ENCODE data around the gene KCNJ10.
A peak's percentile ranks its signal among the peaks of the same experiment; 100 is the strongest.
"Not testable (repeated sequence)": the region's sequence is repeated elsewhere in the genome, so short reads cannot be mapped to it uniquely, and the experiment has no call there.

Gene KCNJ10

GRCh38 chr1:160069460-160070231 lies at the start of gene KCNJ10:
KCNJ10 (minus strand) TSS chr1:160070160; CDS start chr1:160042532, 27,628 bp downstream.
- DNase-seq = no peak

GRCh38 chr1:160118928-160119327 lies 49.0 kb upstream of the KCNJ10 start:
- no peak for DNase-seq

- no peak for DNase-seq
Observed at GRCh38 chr1:160117709-160118183, 47.8 kb upstream of the KCNJ10 start.

GRCh38 chr1:160117300-160117699 lies 47.3 kb upstream of the KCNJ10 start:
- DNase-seq = no peak

GRCh38 chr1:160116283-160117147 lies 46.6 kb upstream of the KCNJ10 start:
- DNase-seq = no peak

GRCh38 chr1:160115545-160116282 lies 45.8 kb upstream of the KCNJ10 start, which contains the start of gene ATP1A2:
ATP1A2 (plus strand) TSS chr1:160115759; CDS start chr1:160115862, 103 bp downstream.
- no peak for DNase-seq

- DNase-seq = no peak
Observed at GRCh38 chr1:160114085-160114484, 44.1 kb upstream of the KCNJ10 start.

GRCh38 chr1:160113407-160113806 lies 43.4 kb upstream of the KCNJ10 start:
- no peak for DNase-seq

GRCh38 chr1:160112357-160112756 lies 42.4 kb upstream of the KCNJ10 start:
- no peak for DNase-seq

GRCh38 chr1:160111462-160111861 lies 41.5 kb upstream of the KCNJ10 start:
- DNase-seq = not testable (repeated sequence)

- DNase-seq = no peak
Observed at GRCh38 chr1:160109686-160110085, 39.7 kb upstream of the KCNJ10 start.

GRCh38 chr1:160108888-160109662 lies 39.1 kb upstream of the KCNJ10 start:
- peak; percentile 56 for DNase-seq

GRCh38 chr1:160107512-160107911 lies 37.6 kb upstream of the KCNJ10 start:
- DNase-seq = no peak

GRCh38 chr1:160105155-160105554 lies 35.2 kb upstream of the KCNJ10 start:
- DNase-seq = no peak

- DNase-seq = no peak
Observed at GRCh38 chr1:160104486-160104885, 34.5 kb upstream of the KCNJ10 start.

GRCh38 chr1:160103658-160104408 lies 33.9 kb upstream of the KCNJ10 start:
- DNase-seq = no peak

- no peak for DNase-seq
Observed at GRCh38 chr1:160101717-160102522, 32.0 kb upstream of the KCNJ10 start.

GRCh38 chr1:160101037-160101716 lies 31.2 kb upstream of the KCNJ10 start:
- DNase-seq = peak; percentile 81

GRCh38 chr1:160099716-160100375 lies 29.9 kb upstream of the KCNJ10 start:
- no peak for DNase-seq
